Measurements from ENCODE around the gene ADARB1.

GRCh38 chr21:45270306-45270821 lies 196.0 kb downstream of the ADARB1 start:
- TF ChIP-seq POLR2A (IDR thresholded peaks at IDR 0.05; ENCODE audit: low read depth, low read length), result no peak
- no peak for TF ChIP-seq POLR2AphosphoS5 (IDR thresholded peaks at IDR 0.05; ENCODE audit: low read depth, low read length)
- TF ChIP-seq TAF1 (IDR thresholded peaks at IDR 0.05; ENCODE audit: borderline replicate concordance, low read depth, low read length), result no peak

Measured in GM12892 (cell line).